ENCODE measurements around the gene CADPS.

- TF ChIP-seq REST (IDR thresholded peaks at IDR 0.05; ENCODE audit: borderline replicate concordance) = no peak
- TF ChIP-seq CTCF (IDR thresholded peaks at IDR 0.05; ENCODE audit: poor library complexity, severe bottlenecking) = no peak
- no peak for TF ChIP-seq EP300 (conservative IDR thresholded peaks at IDR 0.05; ENCODE audit: poor library complexity, severe bottlenecking)
- no peak for TF ChIP-seq EZH2 (IDR thresholded peaks at IDR 0.05; ENCODE audit: borderline replicate concordance, insufficient read depth, low read length, poor library complexity, severe bottlenecking)
These were observed 41.7 kb downstream of the CADPS start for GRCh38 chr3:62833538-62833937.

Measured in neural cell (in vitro differentiated cells).